Natural killer cell (primary cell): ENCODE measurements around the gene SERTM1. TPM values are rescaled to one million over a fixed set of nuclear protein-coding genes. Genes with fewer than 3 reads are reported as not detected.

Source experiments
- ATAC-seq, 3 donors: fragments of 150-1000 bp in 2 of 3; fragments of 200-7000 bp in 1 of 3; cut with Tn5 transposase; 1 replicate in 1 of 3; 2 replicates in 2 of 3; pipeline ENCODE4 v1.10.0; 2021; ENCODE audit warnings: mild to moderate bottlenecking in 2 of 3, moderate library complexity in 2 of 3
- DNase-seq, 2 donors: peaks; one replicate each; pipeline versions ENCODE4 v3.0.0 to v3.0.0-alpha.2; 2013 to 2021; ENCODE audit warnings: mixed read lengths in 1 of 2
- H3K27ac ChIP-seq: one replicate; pipeline ENCODE4 v1.5.1; 2013; ENCODE audit warnings: mild to moderate bottlenecking, low read length
- H3K27me3 ChIP-seq: one replicate; pipeline ENCODE4 v1.6.1; 2013; ENCODE audit warnings: low read length; ENCODE audit not compliant: control insufficient read depth, insufficient read depth
- H3K36me3 ChIP-seq: one replicate; pipeline ENCODE4 v1.6.1; 2013; ENCODE audit warnings: low read length; ENCODE audit not compliant: control insufficient read depth, insufficient read depth
- H3K4me1 ChIP-seq: one replicate; pipeline ENCODE4 v1.6.1; 2013; ENCODE audit warnings: low read length; ENCODE audit not compliant: control insufficient read depth, insufficient read depth
- H3K4me3 ChIP-seq: one replicate; pipeline ENCODE4 v1.5.1; 2013; ENCODE audit warnings: low read length
- H3K9me3 ChIP-seq: one replicate; pipeline ENCODE4 v1.6.1; 2013; ENCODE audit warnings: low read length; ENCODE audit not compliant: control insufficient read depth, insufficient read depth
- H3K27ac Mint-ChIP-seq, 2 donors: one replicate each; pipeline ENCODE4 v1.8.0; 2022; ENCODE audit warnings: mild to moderate bottlenecking in 2 of 2, mixed read lengths in 2 of 2, moderate library complexity in 1 of 2
- H3K27me3 Mint-ChIP-seq, 2 donors: one replicate each; pipeline ENCODE4 v1.8.0; 2022; ENCODE audit warnings: low read depth in 2 of 2, mixed read lengths in 2 of 2
- H3K36me3 Mint-ChIP-seq: one replicate; pipeline ENCODE4 v1.8.0; 2022; ENCODE audit warnings: mixed read lengths
- H3K4me1 Mint-ChIP-seq, 2 donors: one replicate each; pipeline ENCODE4 v1.8.0; 2022; ENCODE audit warnings: mixed read lengths in 2 of 2
- H3K4me3 Mint-ChIP-seq: one replicate; pipeline ENCODE4 v1.8.0; 2022; ENCODE audit warnings: mild to moderate bottlenecking, moderate library complexity, mixed read lengths
- H3K9me3 Mint-ChIP-seq, 2 donors: one replicate each; pipeline ENCODE4 v1.8.0; 2022; ENCODE audit warnings: mixed read lengths in 2 of 2
- CTCF ChIP-seq: fragments of 200-600 bp; IDR thresholded peaks from one replicate; pipeline ENCODE4 v1.8.0; 2022; ENCODE audit warnings: antibody characterized with exemption
- WGBS: methylation state at CpG from one replicate; pipeline ENCODE4 v1.1.7; 2013; ENCODE audit warnings: missing lambda C conversion rate; ENCODE audit not compliant: insufficient coverage; 5-methylcytosine and 5-hydroxymethylcytosine counted together
- intact Hi-C: fragments of 100-400 bp; cut with micrococcal nuclease; formaldehyde crosslinking; loops from one replicate; pipeline ENCODE4 v1.14.2; 2022
- total RNA-seq, 4 donors: library from RNA; stranded (reverse); fragments of 120-200 nt in 1 of 4; gene quantifications; one replicate each; pipeline versions ENCODE4 v1.2.3 to v1.2.4, GENCODE V29; 2013 to 2022

Gene SERTM1
- total RNA-seq, 3 donors from 2014 or later (not counting 1 experiment from before 2014, with no cell fraction given) = not detected

- 100% methylated on average over 1 of the region's 2 CpGs for WGBS
- H3K4me3 Mint-ChIP-seq = no peak overlapping the region
These were observed 43.5 kb upstream of the SERTM1 start for GRCh38 chr13:36630181-36630803.

GRCh38 chr13:36639610-36640009 is 34.2 kb upstream of the SERTM1 start:
- H3K27ac ChIP-seq = no peak overlapping the region
- no peak for ATAC-seq
- intact Hi-C loops = no loop called here

More at GRCh38 chr13:36630181-36630803, 43.5 kb upstream of the SERTM1 start:
- H3K4me1 ChIP-seq = no peaks in the 10 kb centered on the region
- H3K27ac ChIP-seq = no peak overlapping the region
- Mint-ChIP-seq H3K9me3 (peaks cover 4 to 8% of the 10 kb centered on the region in 2 donors), H3K36me3 (no peaks in the 10 kb centered on the region), H3K27ac (no peak overlapping the region), H3K4me1 (no peaks in the 10 kb centered on the region), H3K27me3 (peaks cover 0 to 2% of the 10 kb centered on the region in 2 donors)
- no peaks in the 10 kb centered on the region for H3K27me3 ChIP-seq
- H3K36me3 ChIP-seq = no peaks in the 10 kb centered on the region
- TF ChIP-seq CTCF = no peak
- DNase-seq = no peak
- no peaks in the 10 kb centered on the region for H3K9me3 ChIP-seq
- no peak overlapping the region for H3K4me3 ChIP-seq
- ATAC-seq = no peak
- intact Hi-C loops = no loop called here

GRCh38 chr13:36650611-36651010 is 23.2 kb upstream of the SERTM1 start:
- Mint-ChIP-seq H3K36me3 (no peaks in the 10 kb centered on the region), H3K4me1 (no peaks in the 10 kb centered on the region), H3K9me3 (peaks cover 0 to 5% of the 10 kb centered on the region in 2 donors), H3K4me3 (no peak overlapping the region), H3K27ac (no peak overlapping the region), H3K27me3 (no peaks in the 10 kb centered on the region)
- no peak overlapping the region for H3K27ac ChIP-seq
- H3K9me3 ChIP-seq = no peaks in the 10 kb centered on the region
- no peaks in the 10 kb centered on the region for H3K36me3 ChIP-seq
- no peak for TF ChIP-seq CTCF
- no CpG with 5 or more reads among the region's 1 CpG for WGBS
- no peaks in the 10 kb centered on the region for H3K4me1 ChIP-seq
- intact Hi-C loops = no loop called here
- no peaks in the 10 kb centered on the region for H3K27me3 ChIP-seq
- H3K4me3 ChIP-seq = no peak overlapping the region
- ATAC-seq (no peak), DNase-seq (no peak)

More at GRCh38 chr13:36639610-36640009, 34.2 kb upstream of the SERTM1 start:
- Mint-ChIP-seq H3K27ac (no peak overlapping the region), H3K36me3 (no peaks in the 10 kb centered on the region), H3K27me3 (no peaks in the 10 kb centered on the region), H3K4me3 (no peak overlapping the region), H3K9me3 (peaks cover 0 to 5% of the 10 kb centered on the region in 2 donors), H3K4me1 (no peaks in the 10 kb centered on the region)
- H3K4me1 ChIP-seq = no peaks in the 10 kb centered on the region
- H3K27me3 ChIP-seq = no peaks in the 10 kb centered on the region
- no peaks in the 10 kb centered on the region for H3K36me3 ChIP-seq
- H3K4me3 ChIP-seq = no peak overlapping the region
- no peak for TF ChIP-seq CTCF
- WGBS = 25% methylated on average over 1 of the region's 1 CpG
- DNase-seq = no peak
- H3K9me3 ChIP-seq = peaks cover 3% of the 10 kb centered on the region

- Mint-ChIP-seq H3K36me3 (no peaks in the 10 kb centered on the region), H3K4me3 (no peak overlapping the region), H3K4me1 (no peaks in the 10 kb centered on the region), H3K27me3 (peaks cover 0 to 12% of the 10 kb centered on the region in 2 donors), H3K9me3 (no peaks in the 10 kb centered on the region), H3K27ac (no peak overlapping the region)
- no peak for TF ChIP-seq CTCF
- Histone ChIP-seq H3K36me3 (no peaks in the 10 kb centered on the region), H3K9me3 (no peaks in the 10 kb centered on the region), H3K4me1 (no peaks in the 10 kb centered on the region), H3K4me3 (no peak overlapping the region), H3K27me3 (no peaks in the 10 kb centered on the region), H3K27ac (no peak overlapping the region)
- no peak for ATAC-seq
- intact Hi-C loops = no loop called here
- no peak for DNase-seq
- 97% methylated on average over 3 of the region's 3 CpGs for WGBS
These were observed 8.2 kb upstream of the SERTM1 start for GRCh38 chr13:36665630-36666029.
